H9 (cell line): ENCODE measurements around the gene CDK17. TPM values are rescaled to one million over a fixed set of nuclear protein-coding genes. Genes with fewer than 3 reads are reported as not detected.

Experiments used
- DNase-seq: peaks from one replicate; pipeline ENCODE4 v3.0.0-alpha.2; 2017
- H2AFZ ChIP-seq: one replicate; pipeline ENCODE4 v1.6.1; 2013; ENCODE audit warnings: mild to moderate bottlenecking, low read length, control low read depth, moderate library complexity
- H2AK5ac ChIP-seq: 2 replicates; pipeline ENCODE4 v1.6.1; 2013; ENCODE audit warnings: low read length, control low read depth, mixed read lengths; ENCODE audit not compliant: insufficient read length
- H2BK120ac ChIP-seq: one replicate; pipeline ENCODE4 v1.6.1; 2013; ENCODE audit warnings: low read depth, mild to moderate bottlenecking, low read length, control low read depth, inconsistent platforms; ENCODE audit not compliant: poor library complexity, severe bottlenecking
- H2BK12ac ChIP-seq: 2 replicates; pipeline ENCODE4 v1.6.1; 2013; ENCODE audit warnings: low read length, control low read depth, mixed read lengths, low read depth; ENCODE audit not compliant: insufficient read length
- H2BK15ac ChIP-seq: 2 replicates; pipeline ENCODE4 v1.6.1; 2013; ENCODE audit warnings: low read depth, low read length, control low read depth
- H2BK20ac ChIP-seq: one replicate; pipeline ENCODE4 v1.6.1; 2013; ENCODE audit warnings: low read depth, mild to moderate bottlenecking, low read length, control low read depth, inconsistent platforms; ENCODE audit not compliant: poor library complexity, severe bottlenecking
- H2BK5ac ChIP-seq: 2 replicates; pipeline ENCODE4 v1.6.1; 2013; ENCODE audit warnings: low read length, control low read depth, mixed read lengths; ENCODE audit not compliant: insufficient read length
- H3K14ac ChIP-seq: 2 replicates; pipeline ENCODE4 v1.6.1; 2013; ENCODE audit warnings: low read length, control low read depth; ENCODE audit not compliant: insufficient read depth
- H3K18ac ChIP-seq: 2 replicates; pipeline ENCODE4 v1.6.1; 2013; ENCODE audit warnings: low read depth, mild to moderate bottlenecking, mixed read lengths, low read length, control low read depth; ENCODE audit not compliant: insufficient read length
- H3K23ac ChIP-seq: 2 replicates; pipeline ENCODE4 v1.6.1; 2013; ENCODE audit warnings: low read length, control low read depth, mixed read lengths, low read depth; ENCODE audit not compliant: insufficient read length
- H3K23me2 ChIP-seq: 2 replicates; pipeline ENCODE4 v1.6.1; 2013; ENCODE audit warnings: low read depth, mild to moderate bottlenecking, mixed read lengths, low read length, control low read depth; ENCODE audit not compliant: insufficient read length, poor library complexity, severe bottlenecking
- H3K27ac ChIP-seq: 2 replicates; pipeline ENCODE4 v1.5.1; 2013; ENCODE audit warnings: low read length, control low read depth, mixed read lengths, low read depth; ENCODE audit not compliant: insufficient read length
- H3K27me3 ChIP-seq: 2 replicates; pipeline ENCODE4 v1.6.1; 2013; ENCODE audit warnings: low read length, control low read depth, inconsistent platforms; ENCODE audit not compliant: insufficient read depth
- H3K4ac ChIP-seq: 2 replicates; pipeline ENCODE4 v1.6.1; 2013; ENCODE audit warnings: low read depth, mild to moderate bottlenecking, control low read depth, inconsistent platforms, low read length, moderate library complexity
- H3K4me1 ChIP-seq: 2 replicates; pipeline ENCODE4 v1.6.1; 2013; ENCODE audit warnings: low read length, control low read depth, inconsistent platforms; ENCODE audit not compliant: insufficient read depth
- H3K4me2 ChIP-seq: 2 replicates; pipeline ENCODE4 v1.6.1; 2013; ENCODE audit warnings: low read length, control low read depth, mixed read lengths; ENCODE audit not compliant: insufficient read length, insufficient read depth
- H3K56ac ChIP-seq: 2 replicates; pipeline ENCODE4 v1.6.1; 2013; ENCODE audit warnings: low read depth, mild to moderate bottlenecking, mixed read lengths, low read length, control low read depth; ENCODE audit not compliant: insufficient read length
- H3K79me1 ChIP-seq: 2 replicates; pipeline ENCODE4 v1.6.1; 2013; ENCODE audit warnings: low read depth, mild to moderate bottlenecking, moderate library complexity, low read length, control low read depth, inconsistent platforms; ENCODE audit not compliant: insufficient read depth, poor library complexity, severe bottlenecking
- H3K79me2 ChIP-seq: 2 replicates; pipeline ENCODE4 v1.6.1; 2013; ENCODE audit warnings: low read length, control low read depth, inconsistent platforms; ENCODE audit not compliant: insufficient read depth
- H3K9ac ChIP-seq: 2 replicates; pipeline ENCODE4 v1.6.1; 2013; ENCODE audit warnings: low read length, control low read depth, mixed read lengths; ENCODE audit not compliant: insufficient read length; ENCODE audit errors: extremely low read depth
- H3K9me3 ChIP-seq: one replicate; pipeline ENCODE4 v1.6.1; 2013; ENCODE audit warnings: low read depth, low read length, inconsistent platforms; ENCODE audit not compliant: control insufficient read depth
- H3T11ph ChIP-seq: one replicate; pipeline ENCODE4 v1.6.1; 2013; ENCODE audit warnings: mild to moderate bottlenecking, low read length, control low read depth, inconsistent platforms
- H4K20me1 ChIP-seq: one replicate; pipeline ENCODE4 v1.6.1; 2013; ENCODE audit not compliant: control insufficient read depth, insufficient read length, insufficient read depth
- H4K5ac ChIP-seq: 2 replicates; pipeline ENCODE4 v1.6.1; 2013; ENCODE audit warnings: low read depth, mild to moderate bottlenecking, mixed read lengths, low read length, control low read depth; ENCODE audit not compliant: insufficient read length
- H4K8ac ChIP-seq: replicated peaks from 2 replicates; pipeline ENCODE4 v1.6.1; 2013; ENCODE audit warnings: low read length, control low read depth, mixed read lengths, low read depth; ENCODE audit not compliant: insufficient read length
- H4K91ac ChIP-seq: 2 replicates; pipeline ENCODE4 v1.6.1; 2013; ENCODE audit warnings: low read depth, mild to moderate bottlenecking, moderate library complexity, mixed read lengths, low read length, control low read depth; ENCODE audit not compliant: insufficient read length
- H3K27ac Mint-ChIP-seq, 3 experiments: 2 replicates in 2 of 3; 3 replicates in 1 of 3; pipeline ENCODE4 v1.8.0; 2020 to 2021; ENCODE audit warnings: mixed read lengths in 3 of 3, mild to moderate bottlenecking in 1 of 3, moderate library complexity in 1 of 3
- H3K27me3 Mint-ChIP-seq: 2 replicates; pipeline ENCODE4 v1.8.0; 2021; ENCODE audit warnings: low read depth, mild to moderate bottlenecking, moderate library complexity, mixed read lengths
- H3K36me3 Mint-ChIP-seq, 3 experiments: 2 replicates in 2 of 3; 3 replicates in 1 of 3; pipeline ENCODE4 v1.8.0; 2020 to 2021; ENCODE audit warnings: low read depth in 3 of 3, mixed read lengths in 3 of 3; ENCODE audit not compliant: insufficient read depth in 1 of 3
- H3K4me1 Mint-ChIP-seq, 2 experiments: 2 replicates each; pipeline ENCODE4 v1.8.0; 2020; ENCODE audit warnings: mixed read lengths in 2 of 2
- H3K4me3 Mint-ChIP-seq, 2 experiments: 2 replicates in 1 of 2; 3 replicates in 1 of 2; pipeline ENCODE4 v1.8.0; 2020 to 2021; ENCODE audit warnings: mild to moderate bottlenecking in 2 of 2, mixed read lengths in 2 of 2, moderate library complexity in 1 of 2
- H3K9me3 Mint-ChIP-seq, 2 experiments: 2 replicates in 1 of 2; 3 replicates in 1 of 2; pipeline ENCODE4 v1.8.0; 2020; ENCODE audit warnings: mild to moderate bottlenecking in 2 of 2, mixed read lengths in 2 of 2, moderate library complexity in 1 of 2
- WGBS: extraction: QIAGEN DNeasy Blood & Tissue Kit; methylation state at CpG from one replicate; pipeline ENCODE4 v1.1.7; 2013; ENCODE audit warnings: missing lambda C conversion rate, low lambda C conversion rate, mixed read lengths; ENCODE audit not compliant: insufficient read length; ENCODE audit errors: extremely low coverage; 5-methylcytosine and 5-hydroxymethylcytosine counted together
- total RNA-seq: library from RNA; stranded (reverse); gene quantifications from 2 replicates; pipeline ENCODE4 v1.2.1, GENCODE V29; 2021
- TF ChIP-seq, protein P1 (sequence below): fragments of 200-600 bp; sonication (generic); conservative IDR thresholded peaks from 3 replicates; pipeline ENCODE4 v1.8.0; 2021; ENCODE audit warnings: antibody characterized with exemption, mild to moderate bottlenecking

Gene CDK17
- total RNA-seq, 1 experiment from 2014 or later: 28.8 TPM

DNA sequence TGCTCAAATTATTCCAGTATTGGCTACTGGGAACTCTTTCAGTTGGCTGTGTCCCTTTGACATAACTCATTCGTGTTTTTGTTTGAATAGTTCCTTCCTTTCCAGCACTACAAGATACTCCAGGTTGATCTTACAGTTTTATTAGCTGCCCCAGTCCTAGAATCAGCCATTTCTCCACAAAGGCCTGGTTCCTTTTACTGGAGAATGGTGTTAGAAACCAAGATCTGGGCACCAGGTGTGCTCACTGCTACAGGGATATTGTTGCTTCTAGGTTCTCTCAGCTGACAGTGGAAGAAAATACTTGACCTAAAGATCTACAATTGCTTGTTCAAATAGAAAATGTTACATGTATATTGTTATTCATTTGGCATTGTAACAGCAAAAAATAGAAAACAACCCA lies 21.9 kb downstream of the CDK17 start:
- H3K18ac ChIP-seq: no peak overlapping the region
- TF ChIP-seq, protein P1, sequence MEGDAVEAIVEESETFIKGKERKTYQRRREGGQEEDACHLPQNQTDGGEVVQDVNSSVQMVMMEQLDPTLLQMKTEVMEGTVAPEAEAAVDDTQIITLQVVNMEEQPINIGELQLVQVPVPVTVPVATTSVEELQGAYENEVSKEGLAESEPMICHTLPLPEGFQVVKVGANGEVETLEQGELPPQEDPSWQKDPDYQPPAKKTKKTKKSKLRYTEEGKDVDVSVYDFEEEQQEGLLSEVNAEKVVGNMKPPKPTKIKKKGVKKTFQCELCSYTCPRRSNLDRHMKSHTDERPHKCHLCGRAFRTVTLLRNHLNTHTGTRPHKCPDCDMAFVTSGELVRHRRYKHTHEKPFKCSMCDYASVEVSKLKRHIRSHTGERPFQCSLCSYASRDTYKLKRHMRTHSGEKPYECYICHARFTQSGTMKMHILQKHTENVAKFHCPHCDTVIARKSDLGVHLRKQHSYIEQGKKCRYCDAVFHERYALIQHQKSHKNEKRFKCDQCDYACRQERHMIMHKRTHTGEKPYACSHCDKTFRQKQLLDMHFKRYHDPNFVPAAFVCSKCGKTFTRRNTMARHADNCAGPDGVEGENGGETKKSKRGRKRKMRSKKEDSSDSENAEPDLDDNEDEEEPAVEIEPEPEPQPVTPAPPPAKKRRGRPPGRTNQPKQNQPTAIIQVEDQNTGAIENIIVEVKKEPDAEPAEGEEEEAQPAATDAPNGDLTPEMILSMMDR: no peak
- no peak for DNase-seq
- H3K27ac Mint-ChIP-seq: no peak overlapping the region
- no peak overlapping the region for H2BK15ac ChIP-seq
- H2BK120ac ChIP-seq: no peak overlapping the region
- H4K91ac ChIP-seq: no peak overlapping the region
- peaks cover 11 to 30% (median 11%) of the 10 kb centered on the region in 3 experiments for H3K36me3 Mint-ChIP-seq
- no peak overlapping the region for H3K23ac ChIP-seq
- peaks cover 4 to 9% of the 10 kb centered on the region in 2 experiments; a peak in 2 of 4 replicates for H3K4me1 Mint-ChIP-seq
- H3K9me3 Mint-ChIP-seq: peaks cover 21 to 26% of the 10 kb centered on the region in 2 experiments
- H3K14ac ChIP-seq: no peak overlapping the region
- H2AFZ ChIP-seq: no peak overlapping the region
- H3K4me2 ChIP-seq: no peak overlapping the region
- no peak overlapping the region for H3K9ac ChIP-seq
- H3K56ac ChIP-seq: no peak overlapping the region
- H3K4me3 Mint-ChIP-seq: no peak overlapping the region
- no peaks in the 10 kb centered on the region for H3K27me3 Mint-ChIP-seq
- H3K23me2 ChIP-seq: no peaks in the 10 kb centered on the region
- H3K4me1 ChIP-seq: no peaks in the 10 kb centered on the region; the same call in 1 of the 2 replicates
- H2BK5ac ChIP-seq: no peak overlapping the region
- H3T11ph ChIP-seq: no peak overlapping the region
- H2BK20ac ChIP-seq: no peak overlapping the region
- H4K20me1 ChIP-seq: no peaks in the 10 kb centered on the region
- H4K5ac ChIP-seq: no peak overlapping the region
- H2AK5ac ChIP-seq: no peak overlapping the region
- no peaks in the 10 kb centered on the region for H3K27me3 ChIP-seq
- H3K27ac ChIP-seq: no peak overlapping the region
- WGBS: no CpG with 5 or more reads among the region's 1 CpG
- peaks cover 5% of the 10 kb centered on the region for H3K79me1 ChIP-seq
- no peak overlapping the region for H2BK12ac ChIP-seq
- H3K79me2 ChIP-seq: peaks cover 12% of the 10 kb centered on the region; the same call in 1 of the 2 replicates
- H3K4ac ChIP-seq: no peak overlapping the region
- no peak overlapping the region for H4K8ac ChIP-seq
- H3K9me3 ChIP-seq: no peaks in the 10 kb centered on the region
